GM12875 (cell line): ENCODE data around the gene RSRP1.

ENCODE experiments used
- H3K4me3 ChIP-seq: one replicate; pipeline ENCODE4 v1.5.1; 2011; ENCODE audit warnings: low read depth, low read length, control low read depth
- CTCF ChIP-seq: IDR thresholded peaks from 2 replicates; pipeline ENCODE4 v1.5.1; 2011; ENCODE audit warnings: low read depth, mild to moderate bottlenecking, control low read depth, inconsistent platforms, low read length, moderate library complexity, borderline replicate concordance; ENCODE audit not compliant: insufficient read depth

RSRP1 gene

DNA sequence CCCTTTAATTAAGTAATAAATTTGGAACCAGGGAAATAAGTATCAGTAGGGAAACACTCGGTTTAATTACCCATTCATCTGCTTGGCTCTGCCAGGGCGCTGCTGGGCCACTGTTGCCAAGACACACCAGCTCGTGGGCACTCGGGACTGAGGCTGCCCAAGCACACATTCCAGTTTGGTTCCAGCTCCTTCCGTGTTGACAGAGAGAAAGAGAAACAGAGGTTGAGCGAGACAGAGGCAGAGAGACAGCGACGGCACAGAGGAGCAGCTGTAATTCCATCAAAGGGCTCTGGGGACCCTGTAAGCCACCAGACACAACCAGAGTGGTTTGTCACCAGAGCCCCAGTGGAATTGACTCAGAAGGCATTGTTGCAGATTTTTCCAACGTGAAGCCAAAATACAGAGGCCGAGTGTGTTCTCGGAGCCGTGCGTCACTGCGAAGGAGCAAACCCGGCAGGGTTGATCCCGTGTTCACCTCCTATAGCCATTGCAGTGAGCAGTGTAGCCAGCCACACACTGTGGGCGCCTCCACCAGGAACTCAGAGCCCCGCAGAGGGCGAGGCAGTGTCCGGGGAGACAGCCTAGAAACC lies 48.5 kb downstream of the RSRP1 start:
- TF ChIP-seq CTCF: peak; percentile 23; the same call in 1 of the 2 replicates
- H3K4me3 ChIP-seq: no peak overlapping the region

DNA sequence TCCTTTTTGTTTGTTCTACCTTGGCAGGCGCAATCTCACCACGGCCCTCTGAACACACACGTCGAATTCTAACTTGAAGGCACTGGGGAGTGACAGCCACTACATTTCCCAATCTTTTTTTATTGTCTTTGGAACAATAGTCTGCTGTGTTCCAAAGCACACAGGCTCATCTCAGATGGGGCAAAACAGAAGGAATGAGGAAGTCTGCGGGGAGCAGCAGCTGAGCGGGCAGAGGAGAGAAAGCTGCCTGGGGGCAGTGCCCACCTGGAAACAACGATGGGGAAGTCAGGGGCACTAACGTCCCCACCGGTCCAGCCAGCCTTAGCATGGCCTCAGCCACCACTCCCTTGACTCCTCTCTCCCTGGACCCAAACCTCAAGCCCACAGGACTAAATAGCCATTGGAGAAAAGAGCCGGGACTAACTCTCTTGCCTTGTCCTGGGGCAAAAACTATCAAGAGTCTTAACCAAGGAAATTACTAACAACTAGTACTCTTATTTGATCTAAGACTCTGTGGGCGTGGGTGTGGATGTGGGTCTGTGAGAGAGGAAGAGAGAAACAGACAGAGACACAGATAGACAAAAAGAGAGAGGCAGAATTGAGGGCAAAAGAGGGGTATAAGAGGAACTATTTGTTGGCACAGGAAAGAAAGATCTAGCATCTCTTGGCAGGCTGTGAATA lies 49.1 kb downstream of the RSRP1 start:
- TF ChIP-seq CTCF: no peak
- H3K4me3 ChIP-seq: no peak overlapping the region

- no peak for TF ChIP-seq CTCF
- no peak overlapping the region for H3K4me3 ChIP-seq
These were observed 49.8 kb downstream of the RSRP1 start for GRCh38 chr1:25197235-25197975.

DNA sequence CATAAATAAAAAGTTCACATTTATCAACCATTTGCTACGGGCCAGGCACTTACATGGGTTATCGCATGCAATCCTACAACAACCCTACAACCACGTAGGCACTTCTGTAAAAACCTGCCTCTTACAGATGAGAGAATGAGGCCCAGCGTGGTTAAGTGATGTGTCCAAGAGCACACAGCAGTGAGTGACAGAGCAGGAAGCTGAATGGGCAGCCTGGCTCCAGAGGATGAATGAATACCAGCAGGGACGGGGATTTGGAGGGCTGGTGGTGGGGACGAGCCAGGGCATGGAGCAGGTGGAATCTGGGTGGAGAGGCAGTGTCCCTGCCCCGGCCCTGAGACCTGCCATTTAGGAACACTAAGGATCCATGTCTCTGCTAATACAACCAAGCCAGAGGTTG lies 50.4 kb downstream of the RSRP1 start:
- TF ChIP-seq CTCF: no peak

GRCh38 chr1:25195835-25196234 lies 51.4 kb downstream of the RSRP1 start:
- no peak for TF ChIP-seq CTCF
- H3K4me3 ChIP-seq: no peak overlapping the region

More for the DNA sequence above, 50.4 kb downstream of the RSRP1 start:
- H3K4me3 ChIP-seq: no peak overlapping the region

DNA sequence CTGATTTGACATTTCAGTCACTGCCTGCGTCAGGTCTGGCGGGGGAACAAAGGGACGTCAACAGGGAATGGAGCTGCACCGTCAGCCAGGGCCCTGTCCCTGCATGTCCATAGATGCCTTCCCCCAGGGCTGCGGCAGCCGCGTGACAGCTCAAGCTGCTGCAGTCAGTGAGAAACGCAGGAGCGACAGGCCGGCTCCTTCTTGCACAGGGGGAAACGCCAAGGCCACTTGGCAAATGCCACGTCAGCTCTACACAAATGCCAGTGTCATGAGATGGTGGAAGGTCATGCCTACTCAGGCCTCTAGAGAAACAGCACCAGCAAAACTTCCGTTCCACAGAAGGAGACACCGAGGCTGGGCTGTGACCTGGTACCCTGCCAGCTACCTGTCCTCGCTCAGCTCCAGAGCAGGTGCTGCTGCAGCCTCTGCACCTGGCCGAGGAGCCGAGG lies 52.7 kb downstream of the RSRP1 start:
- TF ChIP-seq CTCF: no peak
- H3K4me3 ChIP-seq: no peak overlapping the region
